ENCODE data around the gene MRPL27.

The MRPL27 gene

DNA sequence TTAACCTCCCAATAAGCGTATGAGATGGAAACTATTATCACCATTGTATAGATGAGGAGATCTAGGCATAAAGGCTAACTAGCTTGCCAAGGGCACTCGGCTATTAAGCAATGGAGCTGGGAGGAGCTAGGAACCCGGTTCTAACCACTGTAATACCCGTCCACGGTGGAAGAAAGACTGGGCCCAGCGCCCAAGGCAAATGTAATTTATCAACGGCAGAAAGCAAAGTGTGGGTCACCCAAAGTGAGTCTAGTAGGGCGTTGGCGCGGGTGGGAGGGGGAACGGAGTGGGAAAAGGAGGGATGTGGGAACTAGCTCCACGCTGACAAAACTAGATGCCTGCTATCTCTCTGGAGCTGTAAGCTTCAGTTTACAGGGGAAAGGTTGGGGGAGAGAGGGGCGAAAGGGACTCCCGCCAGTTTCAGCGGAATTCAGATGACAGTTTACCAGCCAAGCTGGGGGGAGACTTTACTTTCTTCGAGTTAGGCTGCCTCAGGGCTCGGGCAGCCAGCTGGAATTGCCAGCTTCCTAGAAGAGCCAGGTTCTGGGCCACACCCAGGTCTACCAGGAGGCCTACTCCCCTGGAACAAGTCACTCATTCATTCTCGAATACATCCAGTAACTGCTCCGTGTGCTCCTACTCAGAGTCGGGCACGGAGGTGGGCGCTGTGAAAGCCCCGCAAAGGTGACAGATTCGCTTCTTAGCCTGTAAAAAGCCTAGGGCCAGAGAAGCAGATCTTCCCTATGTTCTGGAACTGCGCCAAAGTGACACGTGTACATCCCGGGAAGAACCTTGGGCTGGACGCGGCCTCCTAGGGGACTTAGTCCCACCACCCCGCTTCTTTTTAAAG lies 23.5 kb upstream of the MRPL27 start:
- DNase-seq (ENCODE audit: low read depth), result peak; percentile 17
- peak overlapping the region; percentile 87 for H3K4me3 ChIP-seq (ENCODE audit: control insufficient read depth, low read depth, low read length)
- TF ChIP-seq, protein P1, sequence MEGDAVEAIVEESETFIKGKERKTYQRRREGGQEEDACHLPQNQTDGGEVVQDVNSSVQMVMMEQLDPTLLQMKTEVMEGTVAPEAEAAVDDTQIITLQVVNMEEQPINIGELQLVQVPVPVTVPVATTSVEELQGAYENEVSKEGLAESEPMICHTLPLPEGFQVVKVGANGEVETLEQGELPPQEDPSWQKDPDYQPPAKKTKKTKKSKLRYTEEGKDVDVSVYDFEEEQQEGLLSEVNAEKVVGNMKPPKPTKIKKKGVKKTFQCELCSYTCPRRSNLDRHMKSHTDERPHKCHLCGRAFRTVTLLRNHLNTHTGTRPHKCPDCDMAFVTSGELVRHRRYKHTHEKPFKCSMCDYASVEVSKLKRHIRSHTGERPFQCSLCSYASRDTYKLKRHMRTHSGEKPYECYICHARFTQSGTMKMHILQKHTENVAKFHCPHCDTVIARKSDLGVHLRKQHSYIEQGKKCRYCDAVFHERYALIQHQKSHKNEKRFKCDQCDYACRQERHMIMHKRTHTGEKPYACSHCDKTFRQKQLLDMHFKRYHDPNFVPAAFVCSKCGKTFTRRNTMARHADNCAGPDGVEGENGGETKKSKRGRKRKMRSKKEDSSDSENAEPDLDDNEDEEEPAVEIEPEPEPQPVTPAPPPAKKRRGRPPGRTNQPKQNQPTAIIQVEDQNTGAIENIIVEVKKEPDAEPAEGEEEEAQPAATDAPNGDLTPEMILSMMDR (IDR thresholded peaks at IDR 0.05; ENCODE audit: control insufficient read depth, insufficient read depth, low read depth, low read length, missing control alignments), result no peak

DNA sequence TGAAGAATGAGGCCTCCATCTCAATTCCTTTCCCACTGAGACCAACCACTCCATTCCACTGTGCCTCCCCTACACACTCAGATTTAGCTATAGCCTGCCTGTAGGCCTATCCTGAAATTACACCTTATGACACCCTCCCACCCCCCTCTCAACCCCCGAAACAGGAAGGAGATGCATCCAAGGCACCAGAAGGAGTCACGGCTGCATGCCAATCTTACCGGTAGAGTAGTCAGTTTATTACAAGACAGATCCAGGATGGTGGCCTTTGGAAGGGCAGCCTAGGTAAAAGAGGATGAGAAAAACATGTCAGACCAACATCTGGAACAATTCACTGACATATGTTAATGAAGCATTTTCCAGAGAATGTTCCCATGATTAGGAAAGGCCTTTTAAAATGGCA lies 21.7 kb upstream of the MRPL27 start:
- TF ChIP-seq, protein P1 (IDR thresholded peaks at IDR 0.05; ENCODE audit: control insufficient read depth, insufficient read depth, low read depth, low read length, missing control alignments), result no peak

DNA sequence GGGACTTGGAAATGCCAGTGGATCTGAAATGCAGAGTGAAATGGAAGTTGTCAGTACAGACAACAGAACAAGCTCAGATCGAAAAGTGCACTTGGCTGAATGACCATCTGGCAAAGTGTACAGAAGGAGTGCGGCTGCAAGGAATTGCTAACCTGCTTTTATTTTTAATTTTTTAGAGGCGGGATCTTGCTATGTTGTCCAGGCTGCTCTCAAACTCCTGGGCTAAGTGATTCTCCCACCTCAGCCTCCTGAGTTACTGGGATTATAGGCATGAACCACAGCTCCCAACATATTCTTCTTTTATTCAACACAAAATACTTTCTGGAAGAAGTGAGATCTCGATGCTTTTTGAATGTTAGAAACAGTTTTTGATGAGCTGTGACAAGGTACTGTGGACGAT lies 20.7 kb upstream of the MRPL27 start:
- TF ChIP-seq, protein P1 (IDR thresholded peaks at IDR 0.05; ENCODE audit: control insufficient read depth, insufficient read depth, low read depth, low read length, missing control alignments), result no peak
- no peak overlapping the region for H3K4me3 ChIP-seq (ENCODE audit: control insufficient read depth, low read depth, low read length)
- DNase-seq (ENCODE audit: low read depth), result no peak

More for the DNA sequence above, 21.7 kb upstream of the MRPL27 start:
- H3K4me3 ChIP-seq (ENCODE audit: control insufficient read depth, low read depth, low read length), result peak overlapping the region; percentile 87
- no peak for DNase-seq (ENCODE audit: low read depth)

DNA sequence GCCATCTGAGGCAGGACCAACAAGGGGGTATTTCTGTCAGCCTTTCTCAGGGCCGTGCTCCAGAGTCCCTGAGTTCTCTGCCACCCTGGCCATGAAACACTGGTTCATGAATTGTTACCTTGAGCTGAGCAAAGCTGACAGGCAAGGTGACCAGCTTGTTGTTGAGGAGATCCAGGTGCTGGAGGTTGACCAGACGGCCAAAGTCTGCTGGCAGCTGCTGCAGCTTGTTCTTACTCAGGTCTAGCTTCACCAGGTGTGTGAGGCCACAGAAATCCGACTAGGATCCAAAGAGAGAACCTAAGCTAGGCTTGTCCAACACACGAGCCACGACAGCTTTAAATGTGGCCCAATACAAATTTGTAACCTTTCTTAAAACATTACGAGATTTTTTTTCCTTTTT lies 19.6 kb upstream of the MRPL27 start:
- no peak for DNase-seq (ENCODE audit: low read depth)
- TF ChIP-seq, protein P1 (IDR thresholded peaks at IDR 0.05; ENCODE audit: control insufficient read depth, insufficient read depth, low read depth, low read length, missing control alignments), result no peak
- H3K4me3 ChIP-seq (ENCODE audit: control insufficient read depth, low read depth, low read length), result no peak overlapping the region

DNA sequence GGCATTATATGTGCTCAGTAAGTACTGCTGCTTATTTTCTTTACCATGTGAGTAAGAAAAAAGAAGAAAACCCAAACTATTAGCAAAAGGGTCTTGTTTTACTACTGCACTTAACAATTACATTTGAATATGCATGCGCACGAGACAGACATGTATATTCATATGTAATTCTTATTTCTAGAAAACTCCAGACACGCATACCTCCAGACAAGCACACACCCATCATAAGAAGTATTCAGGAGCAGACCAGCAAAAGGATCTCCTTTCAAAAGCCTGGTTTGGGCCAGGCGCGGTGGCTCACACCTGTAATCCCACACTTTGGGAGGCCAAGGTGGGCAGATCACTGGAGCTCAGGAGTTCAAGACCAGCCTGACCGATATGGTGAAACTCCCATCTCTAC lies 16.6 kb upstream of the MRPL27 start:
- DNase-seq (ENCODE audit: low read depth), result no peak
- TF ChIP-seq, protein P1 (IDR thresholded peaks at IDR 0.05; ENCODE audit: control insufficient read depth, insufficient read depth, low read depth, low read length, missing control alignments), result no peak
- no peak overlapping the region for H3K4me3 ChIP-seq (ENCODE audit: control insufficient read depth, low read depth, low read length)

DNA sequence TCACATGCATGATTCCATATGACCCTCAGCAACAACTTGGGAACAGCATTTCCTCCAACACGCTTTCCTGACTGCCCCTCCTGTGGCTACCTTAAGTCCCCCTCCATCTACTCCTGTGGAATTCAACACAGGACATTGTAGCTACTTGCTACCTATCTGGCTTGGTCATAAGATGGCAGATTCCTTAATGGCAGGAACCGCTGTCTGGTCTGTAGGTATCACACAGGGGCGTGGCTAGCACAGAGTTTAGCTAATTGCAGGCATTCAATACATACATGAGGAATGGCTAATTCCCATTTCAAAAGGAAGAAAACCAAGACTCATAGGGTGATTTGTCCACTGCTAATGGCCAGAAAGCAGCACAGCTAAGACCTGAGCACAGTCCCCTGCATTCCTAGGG lies 15.7 kb upstream of the MRPL27 start:
- TF ChIP-seq, protein P1 (IDR thresholded peaks at IDR 0.05; ENCODE audit: control insufficient read depth, insufficient read depth, low read depth, low read length, missing control alignments), result no peak
- H3K4me3 ChIP-seq (ENCODE audit: control insufficient read depth, low read depth, low read length), result no peak overlapping the region
- no peak for DNase-seq (ENCODE audit: low read depth)

Data from AG09309 (cell line).